ENCODE data around the gene ARL4C.

ARL4C gene

DNA sequence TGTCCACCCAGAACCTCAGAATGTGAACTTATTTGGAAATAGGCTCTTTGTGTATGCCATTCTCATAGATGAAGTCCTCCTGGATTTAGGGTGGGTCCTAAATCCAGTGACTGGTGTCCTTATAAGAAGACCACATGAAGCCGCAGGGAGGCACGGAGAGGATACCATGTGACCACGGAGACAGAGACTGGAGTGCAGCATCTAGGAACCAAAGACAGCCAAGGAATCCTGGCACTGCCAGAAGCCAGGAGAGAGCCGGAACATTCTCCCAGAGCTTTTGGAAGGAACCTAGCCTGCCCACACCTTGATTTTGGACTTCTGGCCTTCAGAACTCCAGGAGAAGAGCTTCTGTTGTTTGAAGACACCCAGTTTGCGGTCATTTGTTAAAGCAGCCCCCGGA, 49.7 kb downstream of the ARL4C start:
- no peak for DNase-seq (ENCODE audit: low read depth)

DNA sequence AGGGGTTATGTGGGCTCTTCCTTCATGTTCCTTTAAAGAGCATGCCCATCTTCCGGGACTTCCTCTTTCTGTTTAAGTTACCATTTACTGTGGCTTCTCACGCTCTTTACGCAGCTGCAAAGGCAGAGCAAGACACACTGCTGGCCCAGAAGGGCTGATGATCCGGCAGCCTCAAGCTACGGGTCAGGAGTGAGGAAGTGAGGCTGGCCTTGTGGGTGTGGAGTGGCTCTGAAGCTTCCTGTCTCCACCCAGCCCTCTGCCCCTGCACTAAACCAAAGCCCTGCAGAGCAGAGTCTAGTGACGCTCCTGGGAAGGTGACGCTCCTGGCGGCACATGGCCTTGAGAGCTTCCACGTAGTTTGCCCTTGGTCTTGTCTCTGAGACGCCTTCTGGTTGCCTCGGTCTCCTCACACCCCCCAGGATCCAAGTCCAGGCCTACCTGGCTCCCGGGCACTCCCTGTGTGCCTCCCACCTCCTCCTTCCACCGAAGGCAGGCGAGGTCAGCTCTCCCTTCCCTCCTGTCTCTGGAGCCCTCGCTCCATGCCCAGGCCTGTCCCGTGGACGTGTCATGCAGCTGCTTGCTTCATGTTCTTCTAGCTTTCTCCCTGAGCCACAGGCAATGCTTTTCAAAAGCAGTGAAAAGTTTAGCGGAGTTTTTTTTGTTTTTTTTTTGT, 50.3 kb downstream of the ARL4C start:
- peak; percentile 68 for DNase-seq (ENCODE audit: low read depth)

DNA sequence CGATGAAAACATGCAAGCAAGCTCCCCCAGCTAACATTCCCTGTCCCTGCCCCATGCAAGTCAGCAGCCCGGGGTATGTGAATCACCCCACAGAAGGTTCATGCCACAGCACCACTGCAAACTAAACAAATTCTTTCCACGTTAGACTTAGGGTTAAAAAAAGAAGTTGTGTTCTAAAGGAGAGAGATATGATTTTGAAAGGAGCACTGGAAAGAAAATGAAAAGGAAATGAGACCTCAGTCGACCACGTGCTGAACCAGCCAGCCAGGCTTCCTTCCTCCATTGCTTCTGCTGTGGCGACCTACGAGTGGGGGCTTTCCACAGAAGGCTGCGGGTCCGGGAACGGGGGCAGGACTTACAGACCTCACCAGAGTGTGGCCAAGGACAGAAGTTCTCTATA, 52.0 kb downstream of the ARL4C start:
- DNase-seq (ENCODE audit: low read depth) = no peak

GRCh38 chr2:234444242-234444730, 52.6 kb downstream of the ARL4C start:
- DNase-seq (ENCODE audit: low read depth) = no peak
